Adrenal gland (tissue), 12 donors: Measurements from ENCODE around the gene MPL. TPM values are rescaled to one million over a fixed set of nuclear protein-coding genes. Genes with fewer than 3 reads are reported as not detected.

ENCODE experiments used
- DNase-seq, 7 donors: peaks; one replicate each; pipeline ENCODE4 v3.0.0-alpha.2; 2019 to 2020
- H3K27ac ChIP-seq, 5 donors: fragments of 200-600 bp; sonication (generic) in 4 of 5; 1 replicate in 3 of 5; 2 replicates in 2 of 5; pipeline versions ENCODE4 v1.5.1 to v1.8.0; 2016 to 2020; ENCODE audit warnings: mild to moderate bottlenecking in 1 of 5
- H3K27me3 ChIP-seq: fragments of 200-600 bp; 2 replicates; pipeline ENCODE4 v1.8.0; 2021
- H3K36me3 ChIP-seq, 2 donors: fragments of 200-600 bp; replicated peaks in 1 of 2; 1 replicate in 1 of 2; 2 replicates in 1 of 2; pipeline versions ENCODE4 v1.5.1 to v1.8.0; 2018 to 2022
- H3K4me1 ChIP-seq, 2 donors: fragments of 200-600 bp; replicated peaks in 1 of 2; 1 replicate in 1 of 2; 2 replicates in 1 of 2; pipeline versions ENCODE4 v1.5.1 to v1.8.0; 2018 to 2021
- H3K4me3 ChIP-seq, 4 donors: fragments of 200-600 bp; sonication (generic) in 3 of 4; one replicate each; pipeline ENCODE4 v1.5.1; 2016 to 2018
- H3K9me3 ChIP-seq, 3 donors: fragments of 200-600 bp; sonication (generic) in 1 of 3; replicated peaks in 1 of 3; 1 replicate in 2 of 3; 2 replicates in 1 of 3; pipeline versions ENCODE4 v1.5.1 to v1.8.0; 2016 to 2021
- CTCF ChIP-seq, 6 experiments: fragments of 450-650 bp in 4 of 6; fragments of 200-600 bp in 2 of 6; sonication (generic) in 1 of 6; IDR thresholded peaks; 1 replicate in 5 of 6; 2 replicates in 1 of 6; pipeline versions ENCODE4 v1.5.1 to v1.8.0; 2016 to 2021; ENCODE audit warnings: antibody characterized with exemption in 6 of 6, mild to moderate bottlenecking in 2 of 6, moderate library complexity in 1 of 6
- POLR2A ChIP-seq, 2 donors: fragments of 450-650 bp; IDR thresholded peaks; one replicate each; pipeline ENCODE4 v1.6.1; 2017; ENCODE audit warnings: antibody characterized with exemption in 2 of 2, mild to moderate bottlenecking in 2 of 2, moderate library complexity in 1 of 2
- WGBS, 4 donors: extraction: QIAGEN DNeasy Blood & Tissue Kit in 2 of 4; methylation state at CpG; one replicate each; pipeline versions ENCODE4 v1.1.5 to v1.1.7; 2013 to 2017; 5-methylcytosine and 5-hydroxymethylcytosine counted together
- intact Hi-C, 2 donors: fragments of 100-400 bp; cut with DNase I; formaldehyde crosslinking; loops; one replicate each; pipeline versions ENCODE4 v1.14.1 to v1.15.0; 2022 to 2023
- polyA plus RNA-seq, 3 donors: library from polyadenylated mRNA; stranded (reverse); fragments of 200-250 nt in 2 of 3; fragments of 350-450 nt in 1 of 3; fragmentation: Illumina TruSeq in 1 of 3; extraction: RNeasy Lipid Tissue Mini Kit (QIAGEN cat#74804) in 1 of 3; gene quantifications; one replicate each; pipeline ENCODE4 v1.2.3, GENCODE V29; 2013 to 2014
- total RNA-seq, 9 donors: library from RNA; depleted of rRNA in 4 of 9; stranded (reverse); fragments of >200 nt in 4 of 9; fragments of 120-200 nt in 1 of 9; fragmentation: NEBNext Ultra II Directional in 1 of 9; extraction: Animal tissue kit (Norgen Biotek cat#: 25700) in 1 of 9; gene quantifications; one replicate each; pipeline versions ENCODE4 v1.1.0 to v1.2.4, GENCODE V29; 2013 to 2023
- donor health status: healthy with polysubstance abuse.
- donor health status: Bipolar disorder and iron deficiency.
- donor health status: DM: yes; HTN: yes; CAD: no.
- donor health status: DM: no; HTN: no; CAD: no.
- donor health status: DM: no; HTN: no; CAD: no.
- donor health status: DM: yes; HTN: yes; CAD: no.

The MPL gene
- total and polyA plus RNA-seq, 12 donors: 0.11 to 0.61 (median 0.31) TPM; not detected in 6

GRCh38 chr1:43315481-43315880 is 22.1 kb upstream of the MPL start:
- no peak for TF ChIP-seq CTCF (IDR thresholded peaks at IDR 0.05)
- TF ChIP-seq POLR2A (IDR thresholded peaks at IDR 0.05): no peak
- WGBS, 4 donors: 83 to 88% (median 85%) methylated on average over 3 of the region's 3 CpGs
- no peaks in the 10 kb centered on the region for H3K27me3 ChIP-seq

GRCh38 chr1:43315963-43316737 is 21.5 kb upstream of the MPL start:
- Histone ChIP-seq H3K9me3 (no peaks in the 10 kb centered on the region), H3K27me3 (no peaks in the 10 kb centered on the region), H3K36me3 (no peaks in the 10 kb centered on the region), H3K4me3 (no peak overlapping the region), H3K27ac (no peak overlapping the region), H3K4me1 (peaks cover 0 to 3% of the 10 kb centered on the region in 2 donors)
- 84 to 95% (median 93%) methylated on average over 8 to 10 of the region's 10 CpGs for WGBS, 4 donors
- TF ChIP-seq CTCF (IDR thresholded peaks at IDR 0.05) (no peak), POLR2A (IDR thresholded peaks at IDR 0.05) (no peak)
- DNase-seq: peak in 1 of 7 donors; percentile 4
- intact Hi-C loops: no loop called here

More at GRCh38 chr1:43315481-43315880, 22.1 kb upstream of the MPL start:
- DNase-seq: peak in 1 of 7 donors; percentile 7
- Histone ChIP-seq H3K9me3 (no peaks in the 10 kb centered on the region), H3K4me3 (no peak overlapping the region), H3K36me3 (no peaks in the 10 kb centered on the region), H3K27ac (no peak overlapping the region), H3K4me1 (no peaks in the 10 kb centered on the region)
- intact Hi-C loops: no loop called here

- DNase-seq: no peak
- no peaks in the 10 kb centered on the region for H3K9me3 ChIP-seq
- H3K27me3 ChIP-seq: no peaks in the 10 kb centered on the region
- no peak overlapping the region for H3K4me3 ChIP-seq
- intact Hi-C loops: no loop called here
- no peaks in the 10 kb centered on the region for H3K36me3 ChIP-seq
- TF ChIP-seq CTCF (IDR thresholded peaks at IDR 0.05): no peak
- TF ChIP-seq POLR2A (IDR thresholded peaks at IDR 0.05): no peak
- 89 to 95% (median 91%) methylated on average over 7 to 16 of the region's 16 CpGs for WGBS, 4 donors
- no peak overlapping the region for H3K27ac ChIP-seq
- H3K4me1 ChIP-seq: peaks cover 0 to 6% of the 10 kb centered on the region in 2 donors
Measured at GRCh38 chr1:43316738-43317520, 20.7 kb upstream of the MPL start.

GRCh38 chr1:43317817-43318471 is 19.7 kb upstream of the MPL start:
- Histone ChIP-seq H3K9me3 (no peaks in the 10 kb centered on the region), H3K36me3 (no peaks in the 10 kb centered on the region), H3K27ac (no peak overlapping the region), H3K4me3 (no peak overlapping the region), H3K27me3 (no peaks in the 10 kb centered on the region), H3K4me1 (peaks cover 0 to 6% of the 10 kb centered on the region in 2 donors)
- 89 to 92% (median 91%) methylated on average over 14 to 15 of the region's 15 CpGs for WGBS, 4 donors
- intact Hi-C loops: no loop called here
- no peak for TF ChIP-seq CTCF (IDR thresholded peaks at IDR 0.05)
- TF ChIP-seq POLR2A (IDR thresholded peaks at IDR 0.05): no peak
- no peak for DNase-seq
